ENCODE measurements around the gene LYPD3.

- no peak for TF ChIP-seq POLR2A (IDR thresholded peaks at IDR 0.05)
- TF ChIP-seq CTCF (IDR thresholded peaks at IDR 0.05 in 4 of 5, conservative IDR thresholded peaks at IDR 0.05 in 1 of 5) = no peak
These were observed 4.9 kb upstream of the LYPD3 start for GRCh38 chr19:43470288-43470687.
